DMS53 treated with DMSO at 0.1 percent for 48 hours (cell line): ENCODE measurements around the gene SMCHD1.

Source experiments
- DNase-seq: peaks from one replicate; lab custom pipeline; 2025; ENCODE audit not compliant: unreplicated experiment; lab: John Stamatoyannopoulos, UW

The SMCHD1 gene

GRCh38 chr18:2655178-2655953 is at the start of gene SMCHD1:
Gene SMCHD1 (plus strand): TSS chr18:2655726. CDS start chr18:2656076, 350 bp downstream.
- DNase-seq: peak; percentile 94

GRCh38 chr18:2606335-2606734 is 49.2 kb upstream of the SMCHD1 start:
- DNase-seq: no peak

- DNase-seq: no peak
These were observed 45.9 kb upstream of the SMCHD1 start for GRCh38 chr18:2609604-2610003.

- no peak for DNase-seq
These were observed 45.0 kb upstream of the SMCHD1 start for GRCh38 chr18:2610549-2610948.

GRCh38 chr18:2612996-2613395 is 42.5 kb upstream of the SMCHD1 start:
- no peak for DNase-seq

- no peak for DNase-seq
These were observed 38.0 kb upstream of the SMCHD1 start for GRCh38 chr18:2617401-2617998.

GRCh38 chr18:2618009-2618408 is 37.5 kb upstream of the SMCHD1 start:
- DNase-seq: no peak

- no peak for DNase-seq
These were observed 30.3 kb upstream of the SMCHD1 start for GRCh38 chr18:2625217-2625616.

GRCh38 chr18:2627821-2628276 is 27.7 kb upstream of the SMCHD1 start:
- DNase-seq: no peak

- DNase-seq: no peak
These were observed 26.5 kb upstream of the SMCHD1 start for GRCh38 chr18:2629003-2629402.

- DNase-seq: no peak
These were observed 19.9 kb upstream of the SMCHD1 start for GRCh38 chr18:2635586-2635985.

GRCh38 chr18:2636126-2636631 is 19.3 kb upstream of the SMCHD1 start:
- DNase-seq: no peak

- DNase-seq: no peak
These were observed 13.9 kb upstream of the SMCHD1 start for GRCh38 chr18:2641638-2642037.

GRCh38 chr18:2642771-2643170 is 12.8 kb upstream of the SMCHD1 start:
- DNase-seq: no peak

GRCh38 chr18:2644535-2644934 is 11.0 kb upstream of the SMCHD1 start:
- DNase-seq: no peak

- DNase-seq: no peak
These were observed 3.5 kb upstream of the SMCHD1 start for GRCh38 chr18:2651981-2652380.

GRCh38 chr18:2653467-2653866 is 2.1 kb upstream of the SMCHD1 start:
- DNase-seq: no peak

GRCh38 chr18:2654169-2654927 is 1.2 kb upstream of the SMCHD1 start:
- DNase-seq: peak; percentile 21

- DNase-seq: no peak
These were observed 673 bp upstream of the SMCHD1 start for GRCh38 chr18:2654928-2655177.

GRCh38 chr18:2655954-2656236 is 369 bp downstream of the SMCHD1 start:
- DNase-seq: no peak

- peak; percentile 65 for DNase-seq
These were observed 883 bp downstream of the SMCHD1 start for GRCh38 chr18:2656237-2656980.
